ENCODE data around the gene NEURL1.

NEURL1 gene

GRCh38 chr10:103452506-103453230 is 40.8 kb upstream of the NEURL1 start:
- Histone ChIP-seq H3K27ac (ENCODE audit: low read length) (no peak overlapping the region), H3K36me3 (ENCODE audit: insufficient read depth, low read depth, low read length) (0 out of 2 replicates have a peak, but pooled peaks cover 3% of the 10 kb centered on the region), H3K27me3 (ENCODE audit: insufficient read depth, low read length) (no peaks in the 10 kb centered on the region), H3K4me1 (ENCODE audit: insufficient read depth, low read length) (no peaks in the 10 kb centered on the region), H3K4me3 (ENCODE audit: low read length) (peak overlapping the region; percentile 52; the same call in 1 of the 2 replicates), H3K9me3 (ENCODE audit: insufficient read depth, low read depth, low read length) (no peaks in the 10 kb centered on the region), H3K9ac (ENCODE audit: low read depth, low read length) (no peak overlapping the region)

GRCh38 chr10:103454026-103454425 is 39.5 kb upstream of the NEURL1 start:
- no peaks in the 10 kb centered on the region for H3K27me3 ChIP-seq (ENCODE audit: insufficient read depth, low read length)
- no peaks in the 10 kb centered on the region for H3K9me3 ChIP-seq (ENCODE audit: insufficient read depth, low read depth, low read length)
- no peak overlapping the region for H3K27ac ChIP-seq (ENCODE audit: low read length)
- no peaks in the 10 kb centered on the region for H3K36me3 ChIP-seq (ENCODE audit: insufficient read depth, low read depth, low read length)
- H3K9ac ChIP-seq (ENCODE audit: low read depth, low read length), result no peak overlapping the region
- no peak overlapping the region for H3K4me3 ChIP-seq (ENCODE audit: low read length)
- H3K4me1 ChIP-seq (ENCODE audit: insufficient read depth, low read length), result no peaks in the 10 kb centered on the region

GRCh38 chr10:103455235-103455634 is 38.3 kb upstream of the NEURL1 start:
- H3K27me3 ChIP-seq (ENCODE audit: insufficient read depth, low read length), result no peaks in the 10 kb centered on the region
- no peaks in the 10 kb centered on the region for H3K4me1 ChIP-seq (ENCODE audit: insufficient read depth, low read length)
- no peaks in the 10 kb centered on the region for H3K9me3 ChIP-seq (ENCODE audit: insufficient read depth, low read depth, low read length)
- H3K36me3 ChIP-seq (ENCODE audit: insufficient read depth, low read depth, low read length), result no peaks in the 10 kb centered on the region
- no peak overlapping the region for H3K27ac ChIP-seq (ENCODE audit: low read length)
- no peak overlapping the region for H3K9ac ChIP-seq (ENCODE audit: low read depth, low read length)
- H3K4me3 ChIP-seq (ENCODE audit: low read length), result no peak overlapping the region

- Histone ChIP-seq H3K9me3 (ENCODE audit: insufficient read depth, low read depth, low read length) (no peaks in the 10 kb centered on the region), H3K36me3 (ENCODE audit: insufficient read depth, low read depth, low read length) (no peaks in the 10 kb centered on the region), H3K9ac (ENCODE audit: low read depth, low read length) (no peak overlapping the region), H3K27ac (ENCODE audit: low read length) (no peak overlapping the region), H3K4me3 (ENCODE audit: low read length) (no peak overlapping the region), H3K27me3 (ENCODE audit: insufficient read depth, low read length) (no peaks in the 10 kb centered on the region), H3K4me1 (ENCODE audit: insufficient read depth, low read length) (no peaks in the 10 kb centered on the region)
These were observed 37.3 kb upstream of the NEURL1 start for GRCh38 chr10:103456074-103456660.

DNA sequence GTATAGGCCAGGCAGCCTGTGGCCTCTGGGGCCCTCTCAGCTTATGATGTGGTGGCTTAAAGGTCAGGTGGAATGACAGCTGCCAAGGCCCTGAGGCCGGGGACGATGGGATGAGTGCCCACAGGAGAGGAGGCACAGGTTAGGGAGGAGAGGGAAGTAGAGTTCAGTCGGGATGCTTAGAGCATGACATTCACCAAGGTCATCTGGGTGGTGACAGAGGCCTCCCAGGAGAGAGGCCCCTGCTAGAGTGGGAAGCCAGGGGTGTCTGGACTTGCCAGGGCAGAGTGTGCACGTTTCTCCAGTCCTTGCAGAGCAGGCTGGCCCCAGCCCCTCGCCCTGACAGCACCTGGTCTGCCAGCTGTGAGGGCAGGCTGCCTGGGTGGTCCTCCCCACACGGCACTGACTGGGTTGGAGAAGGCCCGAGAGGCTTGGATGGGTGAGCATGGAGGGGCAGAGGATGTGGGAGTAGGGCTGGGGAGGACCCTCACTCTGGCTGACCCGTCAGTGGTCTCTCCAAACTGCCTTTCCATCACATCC is 36.3 kb upstream of the NEURL1 start:
- Histone ChIP-seq H3K27ac (ENCODE audit: low read length) (no peak overlapping the region), H3K4me1 (ENCODE audit: insufficient read depth, low read length) (no peaks in the 10 kb centered on the region), H3K36me3 (ENCODE audit: insufficient read depth, low read depth, low read length) (no peaks in the 10 kb centered on the region), H3K9me3 (ENCODE audit: insufficient read depth, low read depth, low read length) (no peaks in the 10 kb centered on the region), H3K4me3 (ENCODE audit: low read length) (no peak overlapping the region), H3K9ac (ENCODE audit: low read depth, low read length) (no peak overlapping the region), H3K27me3 (ENCODE audit: insufficient read depth, low read length) (no peaks in the 10 kb centered on the region)

GRCh38 chr10:103457896-103458583 is 35.5 kb upstream of the NEURL1 start:
- Histone ChIP-seq H3K27me3 (ENCODE audit: insufficient read depth, low read length) (no peaks in the 10 kb centered on the region), H3K4me3 (ENCODE audit: low read length) (no peak overlapping the region), H3K27ac (ENCODE audit: low read length) (no peak overlapping the region), H3K9me3 (ENCODE audit: insufficient read depth, low read depth, low read length) (no peaks in the 10 kb centered on the region), H3K9ac (ENCODE audit: low read depth, low read length) (no peak overlapping the region), H3K4me1 (ENCODE audit: insufficient read depth, low read length) (no peaks in the 10 kb centered on the region), H3K36me3 (ENCODE audit: insufficient read depth, low read depth, low read length) (no peaks in the 10 kb centered on the region)

GRCh38 chr10:103458720-103459119 is 34.8 kb upstream of the NEURL1 start, which contains the start of gene CALHM1:
CALHM1 (minus strand) TSS chr10:103458900; CDS start chr10:103458751, 149 bp downstream.
- Histone ChIP-seq H3K4me1 (ENCODE audit: insufficient read depth, low read length) (no peaks in the 10 kb centered on the region), H3K27ac (ENCODE audit: low read length) (no peak within 1 kb of the TSS), H3K27me3 (ENCODE audit: insufficient read depth, low read length) (no peaks in the 10 kb centered on the region), H3K36me3 (ENCODE audit: insufficient read depth, low read depth, low read length) (no peaks in the 10 kb centered on the region), H3K9ac (ENCODE audit: low read depth, low read length) (no peak within 1 kb of the TSS), H3K4me3 (ENCODE audit: low read length) (no peak within 1 kb of the TSS), H3K9me3 (ENCODE audit: insufficient read depth, low read depth, low read length) (no peaks in the 10 kb centered on the region)

DNA sequence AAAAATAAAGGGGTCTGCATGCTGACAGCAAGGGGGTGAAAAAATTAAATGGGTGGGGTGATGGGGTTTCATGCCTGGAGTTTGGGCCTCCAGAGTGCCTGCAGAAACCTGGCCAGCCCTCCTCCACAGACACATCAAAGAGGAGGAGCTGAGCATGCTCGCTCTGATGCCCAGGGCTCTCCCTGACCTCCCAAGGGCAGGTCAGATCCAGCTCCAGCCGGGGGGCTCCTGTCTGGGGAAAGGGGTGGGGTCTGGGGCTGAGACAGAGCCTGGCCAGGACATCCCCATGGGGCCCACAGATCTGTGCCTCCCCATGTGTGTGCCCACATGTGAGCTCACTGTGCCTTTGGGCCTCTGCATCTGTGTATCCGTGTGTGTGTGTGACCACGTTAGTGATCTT is 33.9 kb upstream of the NEURL1 start:
- Histone ChIP-seq H3K9me3 (ENCODE audit: insufficient read depth, low read depth, low read length) (no peaks in the 10 kb centered on the region), H3K36me3 (ENCODE audit: insufficient read depth, low read depth, low read length) (no peaks in the 10 kb centered on the region), H3K9ac (ENCODE audit: low read depth, low read length) (no peak overlapping the region), H3K27ac (ENCODE audit: low read length) (no peak overlapping the region), H3K4me1 (ENCODE audit: insufficient read depth, low read length) (no peaks in the 10 kb centered on the region), H3K27me3 (ENCODE audit: insufficient read depth, low read length) (no peaks in the 10 kb centered on the region), H3K4me3 (ENCODE audit: low read length) (no peak overlapping the region)

DNA sequence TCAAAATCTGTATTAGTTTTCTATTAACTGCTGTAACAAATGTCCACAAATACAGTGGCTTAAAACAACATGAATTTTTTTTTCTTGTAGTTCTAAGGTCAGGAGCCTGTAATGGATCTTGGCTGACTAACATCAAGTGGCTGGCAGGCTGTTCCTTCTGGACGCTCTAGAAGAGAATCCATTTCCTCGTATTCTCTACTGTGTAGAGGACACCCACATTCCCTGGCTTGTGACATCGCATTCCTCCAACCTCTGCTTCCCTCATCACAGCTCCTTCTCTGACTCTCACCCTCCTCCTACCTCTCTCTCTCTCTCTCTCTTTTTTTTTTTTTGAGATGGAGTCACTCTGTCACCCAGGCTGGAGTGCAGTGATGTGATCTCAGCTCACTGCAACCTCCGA is 30.0 kb upstream of the NEURL1 start:
- Histone ChIP-seq H3K27me3 (ENCODE audit: insufficient read depth, low read length) (no peaks in the 10 kb centered on the region), H3K27ac (ENCODE audit: low read length) (no peak overlapping the region), H3K36me3 (ENCODE audit: insufficient read depth, low read depth, low read length) (no peaks in the 10 kb centered on the region), H3K4me1 (ENCODE audit: insufficient read depth, low read length) (no peaks in the 10 kb centered on the region), H3K9ac (ENCODE audit: low read depth, low read length) (no peak overlapping the region), H3K9me3 (ENCODE audit: insufficient read depth, low read depth, low read length) (no peaks in the 10 kb centered on the region), H3K4me3 (ENCODE audit: low read length) (no peak overlapping the region)

DNA sequence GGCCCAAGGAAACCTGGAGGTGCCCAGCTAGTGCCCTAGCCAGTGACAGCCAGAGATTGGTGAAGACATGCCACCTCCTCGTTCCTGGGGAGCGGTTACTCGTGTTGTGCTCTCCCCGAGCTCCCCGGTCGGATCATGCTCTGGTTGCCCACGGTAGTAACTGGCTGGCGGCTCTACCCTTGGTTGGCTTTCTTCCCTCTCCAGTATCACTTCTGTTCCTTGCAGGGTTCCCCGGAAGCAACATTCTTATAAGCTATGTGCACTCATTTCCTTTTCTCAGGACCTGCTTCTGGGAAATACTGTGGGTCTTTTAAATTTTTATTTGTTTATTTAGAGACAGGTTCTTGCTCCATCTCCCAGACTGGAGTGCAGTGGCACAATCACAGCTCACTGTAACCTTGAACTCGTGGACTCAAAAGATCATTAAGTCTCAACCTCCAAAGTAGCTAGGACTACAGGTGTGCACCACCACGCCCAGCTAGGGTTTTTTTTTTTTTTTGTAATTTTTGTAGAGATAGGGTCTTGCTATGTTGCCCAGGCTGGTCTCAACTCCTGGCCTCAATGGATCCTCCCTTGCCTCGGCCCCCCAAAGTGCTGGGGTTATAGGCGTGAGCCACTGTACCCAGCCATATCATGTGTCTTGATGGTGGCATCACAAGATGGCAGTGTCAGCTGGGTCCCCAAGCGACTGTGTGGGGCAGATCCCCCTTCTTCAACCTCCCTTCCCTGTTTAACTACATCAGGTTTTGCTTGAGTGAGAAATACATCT is 27.9 kb upstream of the NEURL1 start:
- Histone ChIP-seq H3K9ac (ENCODE audit: low read depth, low read length) (no peak overlapping the region), H3K27me3 (ENCODE audit: insufficient read depth, low read length) (no peaks in the 10 kb centered on the region), H3K4me3 (ENCODE audit: low read length) (no peak overlapping the region), H3K9me3 (ENCODE audit: insufficient read depth, low read depth, low read length) (no peaks in the 10 kb centered on the region), H3K27ac (ENCODE audit: low read length) (no peak overlapping the region), H3K36me3 (ENCODE audit: insufficient read depth, low read depth, low read length) (no peaks in the 10 kb centered on the region), H3K4me1 (ENCODE audit: insufficient read depth, low read length) (no peaks in the 10 kb centered on the region)

- H3K36me3 ChIP-seq (ENCODE audit: insufficient read depth, low read depth, low read length), result no peaks in the 10 kb centered on the region
- peaks cover 3% of the 10 kb centered on the region; the same call in 1 of the 2 replicates for H3K4me1 ChIP-seq (ENCODE audit: insufficient read depth, low read length)
- no peak overlapping the region for H3K27ac ChIP-seq (ENCODE audit: low read length)
- no peaks in the 10 kb centered on the region for H3K27me3 ChIP-seq (ENCODE audit: insufficient read depth, low read length)
- H3K9me3 ChIP-seq (ENCODE audit: insufficient read depth, low read depth, low read length), result no peaks in the 10 kb centered on the region
- H3K4me3 ChIP-seq (ENCODE audit: low read length), result no peak overlapping the region
- no peak overlapping the region for H3K9ac ChIP-seq (ENCODE audit: low read depth, low read length)
These were observed 26.8 kb upstream of the NEURL1 start for GRCh38 chr10:103466734-103467133.
